Neuronal stem cell (in vitro differentiated cells): ENCODE data around the gene CHMP4A.

Source experiments
- DNase-seq: peaks from one replicate; pipeline ENCODE4 v3.0.0-alpha.2; 2013; ENCODE audit warnings: low spot score
- H2AFZ ChIP-seq: one replicate; pipeline ENCODE4 v1.6.1; 2013; ENCODE audit warnings: mild to moderate bottlenecking, low read length, inconsistent platforms
- H2AK5ac ChIP-seq: 2 replicates; pipeline ENCODE4 v1.6.1; 2013; ENCODE audit warnings: low read depth, mild to moderate bottlenecking, inconsistent platforms, low read length, moderate library complexity, mixed read lengths
- H2BK120ac ChIP-seq: 2 replicates; pipeline ENCODE4 v1.6.1; 2013; ENCODE audit warnings: low read depth, mild to moderate bottlenecking, inconsistent platforms, low read length, moderate library complexity, mixed read lengths
- H2BK12ac ChIP-seq: one replicate; pipeline ENCODE4 v1.6.1; 2013; ENCODE audit warnings: low read length, inconsistent platforms
- H2BK15ac ChIP-seq: 2 replicates; pipeline ENCODE4 v1.6.1; 2013; ENCODE audit warnings: mild to moderate bottlenecking, low read length, inconsistent platforms, mixed read lengths
- H2BK5ac ChIP-seq: one replicate; pipeline ENCODE4 v1.6.1; 2013; ENCODE audit warnings: inconsistent platforms, mild to moderate bottlenecking, low read length, moderate library complexity
- H3K14ac ChIP-seq: one replicate; pipeline ENCODE4 v1.6.1; 2013; ENCODE audit warnings: low read length, inconsistent platforms
- H3K18ac ChIP-seq: 2 replicates; pipeline ENCODE4 v1.6.1; 2013; ENCODE audit warnings: low read length, inconsistent platforms
- H3K23ac ChIP-seq: 2 replicates; pipeline ENCODE4 v1.6.1; 2013; ENCODE audit warnings: low read depth, mild to moderate bottlenecking, mixed read lengths, low read length, inconsistent platforms; ENCODE audit not compliant: poor library complexity
- H3K27ac ChIP-seq: replicated peaks from 3 replicates; pipeline ENCODE4 v1.5.1; 2013; ENCODE audit warnings: low read length, inconsistent platforms
- H3K27me3 ChIP-seq, 3 experiments: 2 replicates each; pipeline ENCODE4 v1.6.1; 2013; ENCODE audit warnings: low read length in 3 of 3, mild to moderate bottlenecking in 2 of 3, inconsistent platforms in 1 of 3, low read depth in 1 of 3, mixed read lengths in 1 of 3, moderate library complexity in 1 of 3; ENCODE audit not compliant: control insufficient read depth in 3 of 3, insufficient read depth in 3 of 3
- H3K36me3 ChIP-seq, 2 donors: replicated peaks in 1 of 2; 2 replicates each; pipeline ENCODE4 v1.6.1; 2013; ENCODE audit warnings: low read length in 2 of 2; ENCODE audit not compliant: control insufficient read depth in 2 of 2, insufficient read depth in 2 of 2
- H3K4ac ChIP-seq: 2 replicates; pipeline ENCODE4 v1.6.1; 2013; ENCODE audit warnings: inconsistent platforms, mild to moderate bottlenecking, low read length, moderate library complexity
- H3K4me1 ChIP-seq, 2 donors: 1 replicate in 1 of 2; 2 replicates in 1 of 2; pipeline ENCODE4 v1.6.1; 2013; ENCODE audit warnings: low read length in 2 of 2, low read depth in 1 of 2; ENCODE audit not compliant: control insufficient read depth in 2 of 2, insufficient read depth in 1 of 2
- H3K4me2 ChIP-seq: one replicate; pipeline ENCODE4 v1.6.1; 2013; ENCODE audit warnings: mild to moderate bottlenecking, low read length, inconsistent platforms; ENCODE audit not compliant: insufficient read depth, poor library complexity, severe bottlenecking
- H3K4me3 ChIP-seq, 2 donors: 2 replicates each; pipeline ENCODE4 v1.5.1; 2013; ENCODE audit warnings: low read length in 2 of 2, mild to moderate bottlenecking in 2 of 2, inconsistent platforms in 1 of 2, moderate library complexity in 1 of 2
- H3K79me1 ChIP-seq: one replicate; pipeline ENCODE4 v1.6.1; 2013; ENCODE audit warnings: low read depth, mild to moderate bottlenecking, inconsistent platforms, low read length, moderate library complexity
- H3K9ac ChIP-seq: one replicate; pipeline ENCODE4 v1.6.1; 2013; ENCODE audit warnings: mild to moderate bottlenecking, low read depth, low read length, inconsistent platforms; ENCODE audit not compliant: poor library complexity
- H3K9me3 ChIP-seq, 2 donors: replicated peaks in 1 of 2; 2 replicates each; pipeline versions ENCODE3 to v1.6.1; 2013; ENCODE audit warnings: low read length in 2 of 2, mild to moderate bottlenecking in 2 of 2, inconsistent platforms in 1 of 2, low read depth in 1 of 2, mixed read lengths in 1 of 2, moderate library complexity in 1 of 2; ENCODE audit not compliant: control insufficient read depth in 2 of 2, insufficient read depth in 1 of 2
- H4K8ac ChIP-seq: one replicate; pipeline ENCODE4 v1.6.1; 2013; ENCODE audit warnings: low read depth, mild to moderate bottlenecking, inconsistent platforms, low read length, moderate library complexity
- H4K91ac ChIP-seq: one replicate; pipeline ENCODE4 v1.6.1; 2013; ENCODE audit warnings: low read length, low read depth, mild to moderate bottlenecking, inconsistent platforms; ENCODE audit not compliant: poor library complexity
- WGBS, 2 donors: extraction: QIAGEN DNeasy Blood & Tissue Kit; methylation state at CpG; one replicate each; pipeline ENCODE4 v1.1.7; 2013; ENCODE audit warnings: missing lambda C conversion rate in 2 of 2, mixed read lengths in 1 of 2; ENCODE audit not compliant: insufficient read length in 2 of 2, insufficient replicate concordance in 1 of 2; ENCODE audit errors: extremely low coverage in 2 of 2; 5-methylcytosine and 5-hydroxymethylcytosine counted together

Gene CHMP4A

GRCh38 chr14:24253936-24254335 is 40.6 kb upstream of the CHMP4A start:
- H3K9me3 ChIP-seq: no peaks in the 10 kb centered on the region
- no peaks in the 10 kb centered on the region for H3K27me3 ChIP-seq
- WGBS, 2 donors: no CpG with 5 or more reads among the region's 7 CpGs
- no peak overlapping the region for H2AK5ac ChIP-seq
- H3K4me3 ChIP-seq: no peak overlapping the region
- H3K14ac ChIP-seq: no peak overlapping the region
- DNase-seq: no peak
- H2BK120ac ChIP-seq: no peak overlapping the region
- H3K18ac ChIP-seq: no peak overlapping the region
- H3K23ac ChIP-seq: no peak overlapping the region
- H3K36me3 ChIP-seq: no peaks in the 10 kb centered on the region
- H3K79me1 ChIP-seq: peaks cover 1% of the 10 kb centered on the region
- no peak overlapping the region for H2BK15ac ChIP-seq
- H3K9ac ChIP-seq: no peak overlapping the region
- no peak overlapping the region for H3K27ac ChIP-seq
- H3K4me1 ChIP-seq: no peaks in the 10 kb centered on the region
- H3K4me2 ChIP-seq: no peak overlapping the region
- no peak overlapping the region for H3K4ac ChIP-seq
- no peak overlapping the region for H4K8ac ChIP-seq
- no peak overlapping the region for H2AFZ ChIP-seq
- H2BK5ac ChIP-seq: no peak overlapping the region
- H4K91ac ChIP-seq: no peak overlapping the region
- H2BK12ac ChIP-seq: no peak overlapping the region

GRCh38 chr14:24252289-24253124 is 39.2 kb upstream of the CHMP4A start:
- Histone ChIP-seq H3K27me3 (no peaks in the 10 kb centered on the region), H3K18ac (no peak overlapping the region), H3K14ac (no peak overlapping the region), H3K9me3 (no peaks in the 10 kb centered on the region), H3K4ac (no peak overlapping the region), H3K36me3 (no peaks in the 10 kb centered on the region), H2BK12ac (no peak overlapping the region), H3K4me1 (no peaks in the 10 kb centered on the region), H3K79me1 (peaks cover 1% of the 10 kb centered on the region), H3K23ac (no peak overlapping the region), H3K4me2 (no peak overlapping the region), H3K9ac (no peak overlapping the region), H2BK120ac (no peak overlapping the region), H2AFZ (no peak overlapping the region), H2AK5ac (no peak overlapping the region), H4K8ac (no peak overlapping the region), H3K27ac (no peak overlapping the region), H4K91ac (no peak overlapping the region), H3K4me3 (no peak overlapping the region), H2BK5ac (no peak overlapping the region), H2BK15ac (no peak overlapping the region)
- DNase-seq: no peak
- no CpG with 5 or more reads among the region's 11 CpGs for WGBS, 2 donors

- no peak overlapping the region for H4K91ac ChIP-seq
- H2BK12ac ChIP-seq: no peak overlapping the region
- H3K4me1 ChIP-seq: no peaks in the 10 kb centered on the region
- no CpG with 5 or more reads among the region's 1 CpG for WGBS, 2 donors
- H3K23ac ChIP-seq: no peak overlapping the region
- no peaks in the 10 kb centered on the region for H3K9me3 ChIP-seq
- H3K27ac ChIP-seq: no peak overlapping the region
- no peak overlapping the region for H3K4me2 ChIP-seq
- no peak overlapping the region for H2AK5ac ChIP-seq
- no peak overlapping the region for H2BK15ac ChIP-seq
- H3K4me3 ChIP-seq: no peak overlapping the region
- no peaks in the 10 kb centered on the region for H3K27me3 ChIP-seq
- no peak overlapping the region for H3K9ac ChIP-seq
- H3K18ac ChIP-seq: no peak overlapping the region
- DNase-seq: no peak
- no peak overlapping the region for H2AFZ ChIP-seq
- no peak overlapping the region for H3K4ac ChIP-seq
- H3K79me1 ChIP-seq: peaks cover 1% of the 10 kb centered on the region
- H2BK120ac ChIP-seq: no peak overlapping the region
- no peak overlapping the region for H3K14ac ChIP-seq
- H3K36me3 ChIP-seq: no peaks in the 10 kb centered on the region
- H4K8ac ChIP-seq: no peak overlapping the region
- H2BK5ac ChIP-seq: no peak overlapping the region
Measured at GRCh38 chr14:24251880-24252288, 38.6 kb upstream of the CHMP4A start.

DNA sequence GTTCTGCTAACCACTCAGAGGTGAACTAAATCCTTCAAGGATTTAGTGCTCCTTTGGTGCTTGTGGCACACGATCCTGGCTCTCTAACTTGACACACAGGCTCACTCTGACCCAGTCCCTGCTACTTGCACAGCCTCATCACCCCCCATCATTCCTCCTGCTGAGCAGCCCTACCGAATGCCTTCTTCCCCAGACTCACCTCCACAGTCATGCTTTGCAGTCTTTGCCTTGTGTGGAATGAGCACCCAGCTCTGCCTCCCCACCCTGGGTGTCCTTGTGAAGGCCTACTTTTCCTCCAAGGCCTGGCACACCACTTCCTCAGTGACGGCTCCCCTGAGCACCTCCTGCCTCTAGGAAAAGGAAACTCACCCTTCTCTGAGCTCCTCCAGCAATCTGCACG is 37.1 kb upstream of the CHMP4A start:
- no peak overlapping the region for H2BK12ac ChIP-seq
- H2BK15ac ChIP-seq: no peak overlapping the region

More for the DNA sequence above, 37.1 kb upstream of the CHMP4A start:
- H3K14ac ChIP-seq: no peak overlapping the region
- H2BK120ac ChIP-seq: no peak overlapping the region
- no peak overlapping the region for H3K4me3 ChIP-seq
- H3K27ac ChIP-seq: no peak overlapping the region
- no peak for DNase-seq
- peaks cover 1% of the 10 kb centered on the region for H3K79me1 ChIP-seq
- no peaks in the 10 kb centered on the region for H3K9me3 ChIP-seq
- no peaks in the 10 kb centered on the region for H3K4me1 ChIP-seq
- no peak overlapping the region for H3K4ac ChIP-seq
- H3K23ac ChIP-seq: no peak overlapping the region
- H2AK5ac ChIP-seq: no peak overlapping the region
- no peak overlapping the region for H2BK5ac ChIP-seq
- no peak overlapping the region for H3K4me2 ChIP-seq
- no peak overlapping the region for H3K18ac ChIP-seq
- H3K27me3 ChIP-seq: no peaks in the 10 kb centered on the region
- no CpG with 5 or more reads among the region's 4 CpGs for WGBS, 2 donors
- H2AFZ ChIP-seq: peak overlapping the region; percentile 37
- H4K91ac ChIP-seq: no peak overlapping the region
- H3K9ac ChIP-seq: peak overlapping the region; percentile 80
- H4K8ac ChIP-seq: no peak overlapping the region
- H3K36me3 ChIP-seq: no peaks in the 10 kb centered on the region
